Trophoblast cell (in vitro differentiated cells and primary cell): ENCODE data around the gene COPZ2.

Source experiments
- DNase-seq, 2 donors: peaks; one replicate each; pipeline ENCODE4 v3.0.0-alpha.2; 2016
- H2AFZ ChIP-seq: 2 replicates; pipeline ENCODE4 v1.6.1; 2013; ENCODE audit warnings: low read length, moderate library complexity, mild to moderate bottlenecking; ENCODE audit not compliant: insufficient read depth, poor library complexity
- H2AK5ac ChIP-seq: 2 replicates; pipeline ENCODE4 v1.6.1; 2013; ENCODE audit warnings: mild to moderate bottlenecking, low read length
- H2BK120ac ChIP-seq: 2 replicates; pipeline ENCODE4 v1.6.1; 2013; ENCODE audit warnings: low read length, mild to moderate bottlenecking, moderate library complexity; ENCODE audit not compliant: insufficient read depth, poor library complexity
- H2BK12ac ChIP-seq: 2 replicates; pipeline ENCODE4 v1.6.1; 2013; ENCODE audit warnings: mild to moderate bottlenecking, low read length, moderate library complexity
- H2BK5ac ChIP-seq: 2 replicates; pipeline ENCODE4 v1.6.1; 2013; ENCODE audit warnings: low read length, low read depth, moderate library complexity, mild to moderate bottlenecking; ENCODE audit not compliant: poor library complexity
- H3K14ac ChIP-seq: 2 replicates; pipeline ENCODE4 v1.6.1; 2013; ENCODE audit warnings: mild to moderate bottlenecking, low read length
- H3K18ac ChIP-seq: 2 replicates; pipeline ENCODE4 v1.6.1; 2013; ENCODE audit warnings: mild to moderate bottlenecking, low read length
- H3K23ac ChIP-seq: 2 replicates; pipeline ENCODE4 v1.6.1; 2013; ENCODE audit warnings: low read length
- H3K27ac ChIP-seq: 2 replicates; pipeline ENCODE4 v1.5.1; 2013; ENCODE audit warnings: low read depth, mild to moderate bottlenecking, inconsistent platforms, low read length, moderate library complexity
- H3K27me3 ChIP-seq: 2 replicates; pipeline ENCODE4 v1.6.1; 2013; ENCODE audit warnings: inconsistent platforms, mild to moderate bottlenecking, low read length, moderate library complexity; ENCODE audit not compliant: insufficient read depth
- H3K36me3 ChIP-seq, 2 experiments: 1 replicate in 1 of 2; 2 replicates in 1 of 2; pipeline ENCODE4 v1.6.1; 2013; ENCODE audit warnings: low read length in 2 of 2, mild to moderate bottlenecking in 2 of 2, moderate library complexity in 1 of 2; ENCODE audit not compliant: insufficient read depth in 2 of 2, control insufficient read depth in 1 of 2
- H3K4ac ChIP-seq: 2 replicates; pipeline ENCODE4 v1.6.1; 2013; ENCODE audit warnings: low read depth, mild to moderate bottlenecking, low read length, moderate library complexity
- H3K4me1 ChIP-seq, 2 experiments: 1 replicate in 1 of 2; 2 replicates in 1 of 2; pipeline ENCODE4 v1.6.1; 2013; ENCODE audit warnings: low read length in 2 of 2, mild to moderate bottlenecking in 2 of 2, moderate library complexity in 1 of 2; ENCODE audit not compliant: insufficient read depth in 2 of 2, control insufficient read depth in 1 of 2
- H3K4me2 ChIP-seq: 2 replicates; pipeline ENCODE4 v1.6.1; 2013; ENCODE audit warnings: inconsistent platforms, mild to moderate bottlenecking, low read length, moderate library complexity
- H3K4me3 ChIP-seq: 2 replicates; pipeline ENCODE4 v1.5.1; 2013; ENCODE audit warnings: mild to moderate bottlenecking, low read depth, low read length, inconsistent platforms
- H3K79me1 ChIP-seq: one replicate; pipeline ENCODE4 v1.6.1; 2013; ENCODE audit warnings: low read length
- H3K79me2 ChIP-seq: 2 replicates; pipeline ENCODE4 v1.6.1; 2013; ENCODE audit warnings: low read length, mild to moderate bottlenecking; ENCODE audit not compliant: control insufficient read depth, insufficient read depth, poor library complexity
- H3K9ac ChIP-seq: 2 replicates; pipeline ENCODE4 v1.6.1; 2013; ENCODE audit warnings: mild to moderate bottlenecking, low read length
- H3K9me3 ChIP-seq: 2 replicates; pipeline ENCODE4 v1.6.1; 2013; ENCODE audit warnings: low read depth, mild to moderate bottlenecking, control low read depth, inconsistent platforms, low read length; ENCODE audit not compliant: insufficient read depth
- H4K12ac ChIP-seq: 2 replicates; pipeline ENCODE4 v1.6.1; 2013; ENCODE audit warnings: low read depth, mild to moderate bottlenecking, low read length, moderate library complexity
- H4K8ac ChIP-seq: 2 replicates; pipeline ENCODE4 v1.6.1; 2013; ENCODE audit warnings: low read depth, mild to moderate bottlenecking, low read length, moderate library complexity
- H4K91ac ChIP-seq: one replicate; pipeline ENCODE4 v1.6.1; 2013; ENCODE audit warnings: low read depth, mild to moderate bottlenecking, low read length, moderate library complexity
- WGBS: extraction: QIAGEN DNeasy Blood & Tissue Kit; methylation state at CpG from one replicate; pipeline ENCODE4 v1.1.7; 2013; ENCODE audit warnings: missing lambda C conversion rate; ENCODE audit not compliant: insufficient read length, insufficient coverage; ENCODE audit errors: extremely low coverage; 5-methylcytosine and 5-hydroxymethylcytosine counted together

Gene COPZ2

GRCh38 chr17:48048384-48049126 is 11.0 kb upstream of the COPZ2 start:
- H3K4me3 ChIP-seq: peak overlapping the region; percentile 93
- peak overlapping the region; percentile 99 for H2AK5ac ChIP-seq
- H4K8ac ChIP-seq: peak overlapping the region; percentile 100
- H3K27me3 ChIP-seq: no peaks in the 10 kb centered on the region
- H2BK120ac ChIP-seq: peak overlapping the region; percentile 100
- H4K91ac ChIP-seq: peak overlapping the region; percentile 100
- peak overlapping the region; percentile 100 for H2AFZ ChIP-seq
- peak overlapping the region; percentile 52 for H2BK12ac ChIP-seq
- H3K27ac ChIP-seq: peak overlapping the region; percentile 99
- peaks cover 11% of the 10 kb centered on the region for H3K79me2 ChIP-seq
- H3K4me1 ChIP-seq: peaks cover 12 to 32% of the 10 kb centered on the region in 2 experiments
- peak overlapping the region; percentile 98 for H3K4ac ChIP-seq
- peak overlapping the region; percentile 92 for H3K9ac ChIP-seq
- peak overlapping the region; percentile 100 for H4K12ac ChIP-seq
- H3K23ac ChIP-seq: no peak overlapping the region
- peak; percentile 66 to 71 for DNase-seq
- WGBS: no CpG with 5 or more reads among the region's 53 CpGs
- H2BK5ac ChIP-seq: peak overlapping the region; percentile 99
- peaks cover 14% of the 10 kb centered on the region for H3K79me1 ChIP-seq
- peaks cover 2% of the 10 kb centered on the region for H3K9me3 ChIP-seq
- peak overlapping the region; percentile 100 for H3K14ac ChIP-seq
- H3K36me3 ChIP-seq: peaks cover 14 to 27% of the 10 kb centered on the region in 2 experiments
- peak overlapping the region; percentile 100 for H3K18ac ChIP-seq
- H3K4me2 ChIP-seq: peak overlapping the region; percentile 82

DNA sequence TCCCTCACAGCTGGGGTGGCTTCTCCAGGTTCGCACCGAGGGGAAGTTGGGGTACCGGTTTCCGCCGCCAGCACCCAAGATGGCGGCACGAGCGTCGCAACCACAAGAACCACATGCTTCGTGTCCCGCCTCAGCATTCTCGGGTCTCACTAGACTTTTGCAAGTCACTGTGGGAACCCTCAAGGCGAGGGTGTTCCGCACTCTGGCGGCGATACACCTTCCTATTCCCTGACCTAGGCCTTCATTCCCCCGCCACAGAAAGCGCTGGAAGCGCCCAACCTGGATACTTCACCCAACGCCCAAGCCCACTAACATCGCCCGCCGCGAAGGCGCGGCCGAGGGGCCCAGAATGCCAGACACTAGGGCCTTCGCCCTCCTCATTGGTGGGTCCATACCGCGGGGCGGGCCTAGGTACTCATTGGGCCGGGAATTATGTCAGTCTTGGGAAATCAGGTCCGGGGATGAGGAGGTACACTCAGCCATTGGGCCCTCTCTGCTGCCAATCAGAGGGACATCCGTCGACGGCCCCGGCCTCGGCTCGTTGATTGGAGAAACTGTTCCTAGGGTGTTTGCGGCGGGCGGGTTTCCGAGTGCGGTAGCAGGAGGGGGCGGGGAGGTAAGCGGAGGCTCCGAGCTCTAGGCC is 10.3 kb upstream of the COPZ2 start, which contains the start of gene NFE2L1:
Gene NFE2L1, plus strand, starts transcription at position 619 of the 643 bp plus-strand sequence. CDS start 2,760 bp downstream, outside the sequence.
- no peak within 1 kb of the TSS for H3K23ac ChIP-seq
- H3K4me2 ChIP-seq: peak within 1 kb of the TSS; percentile 82
- H3K14ac ChIP-seq: peak within 1 kb of the TSS; percentile 100
- H4K91ac ChIP-seq: peak within 1 kb of the TSS; percentile 100
- H4K8ac ChIP-seq: peak within 1 kb of the TSS; percentile 100
- peaks cover 14 to 23% of the 10 kb centered on the region in 2 experiments for H3K36me3 ChIP-seq
- peaks cover 4% of the 10 kb centered on the region for H3K9me3 ChIP-seq
- H3K4me1 ChIP-seq: peaks cover 8 to 29% of the 10 kb centered on the region in 2 experiments
- peaks cover 11% of the 10 kb centered on the region for H3K79me2 ChIP-seq
- H3K27ac ChIP-seq: peak within 1 kb of the TSS; percentile 99
- H2AK5ac ChIP-seq: peak within 1 kb of the TSS; percentile 99
- peak within 1 kb of the TSS; percentile 93 for H3K4me3 ChIP-seq
- no CpG with 5 or more reads among the region's 47 CpGs for WGBS
- H4K12ac ChIP-seq: peak within 1 kb of the TSS; percentile 100
- H3K79me1 ChIP-seq: peaks cover 14% of the 10 kb centered on the region
- DNase-seq: peak; percentile 99
- H2AFZ ChIP-seq: peak within 1 kb of the TSS; percentile 100
- peak within 1 kb of the TSS; percentile 92 for H3K9ac ChIP-seq
- peak within 1 kb of the TSS; percentile 100 for H2BK120ac ChIP-seq
- peak within 1 kb of the TSS; percentile 52 for H2BK12ac ChIP-seq
- H2BK5ac ChIP-seq: peak within 1 kb of the TSS; percentile 99
- peak within 1 kb of the TSS; percentile 98 for H3K4ac ChIP-seq
- H3K18ac ChIP-seq: peak within 1 kb of the TSS; percentile 100
- H3K27me3 ChIP-seq: no peaks in the 10 kb centered on the region

GRCh38 chr17:48047113-48047740 is 9.6 kb upstream of the COPZ2 start:
- Histone ChIP-seq H2BK120ac (peak overlapping the region; percentile 85), H4K8ac (peak overlapping the region; percentile 98), H3K79me1 (peaks cover 14% of the 10 kb centered on the region), H3K23ac (no peak overlapping the region), H2BK5ac (peak overlapping the region; percentile 91), H3K36me3 (peaks cover 12 to 17% of the 10 kb centered on the region in 2 experiments), H3K4me1 (peaks cover 8 to 27% of the 10 kb centered on the region in 2 experiments), H3K79me2 (peaks cover 11% of the 10 kb centered on the region), H4K91ac (peak overlapping the region; percentile 91), H2BK12ac (no peak overlapping the region), H3K4ac (peak overlapping the region; percentile 87), H3K27me3 (no peaks in the 10 kb centered on the region), H3K4me2 (peak overlapping the region; percentile 61), H3K9me3 (peaks cover 4% of the 10 kb centered on the region), H3K9ac (peak overlapping the region; percentile 60), H3K18ac (peak overlapping the region; percentile 98), H4K12ac (peak overlapping the region; percentile 98), H2AFZ (peak overlapping the region; percentile 94), H2AK5ac (peak overlapping the region; percentile 85), H3K27ac (peak overlapping the region; percentile 86), H3K4me3 (peak overlapping the region; percentile 87), H3K14ac (peak overlapping the region; percentile 99)
- DNase-seq: no peak
- no CpG with 5 or more reads among the region's 26 CpGs for WGBS

DNA sequence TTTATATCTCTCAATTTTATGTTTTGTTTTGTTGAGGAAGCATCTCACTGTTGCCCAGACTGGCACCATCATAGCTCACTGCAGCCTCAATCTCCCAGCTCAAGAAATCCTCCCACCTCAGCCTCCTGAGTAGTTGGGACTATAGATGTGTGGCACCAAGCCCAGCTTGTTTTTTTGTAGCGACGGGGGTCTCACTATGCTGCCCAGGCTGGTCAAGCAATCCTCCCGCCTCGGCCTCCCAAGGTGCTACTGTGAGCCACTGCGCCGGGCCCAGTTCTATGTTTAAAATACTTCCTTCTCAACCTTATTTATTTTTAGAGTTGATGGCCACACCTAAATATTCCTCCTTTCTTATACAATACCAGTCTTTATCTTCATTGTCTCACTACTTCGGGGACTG is 8.7 kb upstream of the COPZ2 start:
- peaks cover 14% of the 10 kb centered on the region for H3K79me1 ChIP-seq
- H3K4me1 ChIP-seq: peaks cover 2 to 18% of the 10 kb centered on the region in 2 experiments
- no peak overlapping the region for H3K14ac ChIP-seq
- H2BK120ac ChIP-seq: no peak overlapping the region
- H3K4ac ChIP-seq: no peak overlapping the region
- peaks cover 7 to 9% of the 10 kb centered on the region in 2 experiments for H3K36me3 ChIP-seq
- H3K4me3 ChIP-seq: no peak overlapping the region
- H4K91ac ChIP-seq: no peak overlapping the region
- H3K27ac ChIP-seq: no peak overlapping the region
- peaks cover 11% of the 10 kb centered on the region for H3K79me2 ChIP-seq
- no CpG with 5 or more reads among the region's 7 CpGs for WGBS
- no peak overlapping the region for H3K9ac ChIP-seq
- H2AK5ac ChIP-seq: no peak overlapping the region
- H2BK12ac ChIP-seq: no peak overlapping the region
- H3K18ac ChIP-seq: no peak overlapping the region
- H3K9me3 ChIP-seq: peaks cover 4% of the 10 kb centered on the region
- H4K8ac ChIP-seq: no peak overlapping the region
- H2BK5ac ChIP-seq: no peak overlapping the region
- H3K27me3 ChIP-seq: no peaks in the 10 kb centered on the region
- H3K23ac ChIP-seq: no peak overlapping the region
- no peak overlapping the region for H3K4me2 ChIP-seq
- DNase-seq: no peak
- no peak overlapping the region for H2AFZ ChIP-seq
- H4K12ac ChIP-seq: no peak overlapping the region
